HG03045 (cell line): Measurements from ENCODE around the gene CD83.
A peak's percentile ranks its signal among the peaks of the same experiment; 100 is the strongest.

Experiments used
- ATAC-seq: cut with Tn5 transposase; IDR thresholded peaks from one replicate; pipeline ENCODE4 v1.9.1; 2021; ENCODE audit warnings: mild to moderate bottlenecking, moderate library complexity; ENCODE audit not compliant: unreplicated experiment

CD83 gene

GRCh38 chr6:14123386-14124111 is 6.0 kb downstream of the CD83 start:
- no peak for ATAC-seq

DNA sequence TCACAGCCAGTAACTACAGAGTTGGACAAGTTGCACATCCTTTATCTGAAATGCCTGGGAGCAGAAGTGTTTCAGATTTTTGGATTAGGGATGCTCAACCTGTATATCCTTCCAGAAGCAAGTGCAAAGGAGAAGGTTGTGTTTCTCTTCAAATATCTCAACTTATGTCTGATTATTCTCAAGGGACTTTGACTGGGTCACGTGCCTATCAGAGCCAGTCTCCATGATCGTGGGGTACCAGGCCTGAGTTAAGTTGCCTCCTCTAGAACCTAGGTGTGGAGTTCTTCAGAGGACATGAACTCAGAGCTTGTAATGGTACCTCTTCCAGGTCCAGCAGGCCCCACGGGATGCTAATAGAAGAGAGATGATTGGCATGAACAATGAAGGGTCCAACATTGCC is 7.8 kb downstream of the CD83 start:
- ATAC-seq: no peak

DNA sequence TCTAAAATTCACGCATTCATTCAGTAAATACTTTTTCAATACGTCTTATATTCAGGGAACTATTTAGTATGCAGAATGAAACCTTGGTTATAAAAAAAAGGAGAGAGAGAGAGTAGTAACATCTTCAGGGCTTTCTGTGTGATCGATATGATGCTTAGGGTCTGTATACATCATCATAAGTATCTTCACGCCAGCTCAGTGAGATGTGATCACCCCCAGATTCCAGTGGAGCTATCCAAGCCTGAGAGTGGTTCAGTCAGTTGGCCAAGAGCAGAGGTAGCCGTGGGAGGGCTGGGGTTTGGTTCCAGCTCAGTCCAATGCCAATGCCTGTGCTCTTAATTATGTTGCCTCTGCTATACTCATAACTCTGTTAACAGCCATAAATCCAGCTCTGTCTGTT is 8.6 kb downstream of the CD83 start:
- ATAC-seq: no peak

GRCh38 chr6:14127611-14128010 is 10.0 kb downstream of the CD83 start:
- no peak for ATAC-seq

DNA sequence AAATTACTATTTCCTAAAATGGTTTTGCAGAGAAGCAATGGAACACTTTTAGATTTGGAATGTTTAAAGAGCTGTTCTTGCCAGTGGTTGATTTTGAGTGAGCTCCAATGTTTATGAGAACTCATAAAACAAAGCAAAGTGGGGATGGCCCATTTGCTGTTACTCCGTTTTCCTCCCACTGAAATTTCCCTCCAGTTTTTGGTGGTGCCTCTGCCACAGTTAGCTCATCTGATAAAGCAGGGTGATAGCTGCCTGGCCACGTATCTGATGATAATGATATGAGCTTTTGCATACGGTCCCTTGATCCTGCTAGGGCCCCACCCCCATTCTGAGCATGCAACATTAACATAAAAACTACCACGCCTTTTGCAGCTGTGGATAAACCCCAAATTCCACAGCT is 10.4 kb downstream of the CD83 start:
- no peak for ATAC-seq

- ATAC-seq: no peak
Measured at GRCh38 chr6:14128746-14129145, 11.2 kb downstream of the CD83 start.

DNA sequence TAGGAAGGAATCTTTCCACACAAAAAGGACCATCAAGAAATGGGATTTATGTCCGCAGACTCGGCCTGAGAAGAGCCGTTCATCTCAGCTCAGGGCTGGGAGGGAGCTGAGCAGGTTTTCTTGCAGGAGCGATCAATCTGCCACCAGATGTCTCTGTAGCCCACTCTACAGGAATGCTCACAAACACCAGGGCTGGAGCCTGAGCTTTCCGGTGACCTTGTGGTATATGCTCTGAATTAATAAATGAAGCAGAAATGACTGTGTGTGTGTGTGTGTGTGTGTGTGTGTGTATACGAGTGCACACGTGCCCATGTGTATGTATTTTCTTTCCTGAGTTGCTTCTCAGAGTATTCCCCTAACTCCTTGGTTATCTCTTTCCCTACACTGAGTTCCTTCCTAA is 12.0 kb downstream of the CD83 start:
- peak; percentile 55 for ATAC-seq

- no peak for ATAC-seq
Measured at GRCh38 chr6:14130435-14131075, 13.0 kb downstream of the CD83 start.

DNA sequence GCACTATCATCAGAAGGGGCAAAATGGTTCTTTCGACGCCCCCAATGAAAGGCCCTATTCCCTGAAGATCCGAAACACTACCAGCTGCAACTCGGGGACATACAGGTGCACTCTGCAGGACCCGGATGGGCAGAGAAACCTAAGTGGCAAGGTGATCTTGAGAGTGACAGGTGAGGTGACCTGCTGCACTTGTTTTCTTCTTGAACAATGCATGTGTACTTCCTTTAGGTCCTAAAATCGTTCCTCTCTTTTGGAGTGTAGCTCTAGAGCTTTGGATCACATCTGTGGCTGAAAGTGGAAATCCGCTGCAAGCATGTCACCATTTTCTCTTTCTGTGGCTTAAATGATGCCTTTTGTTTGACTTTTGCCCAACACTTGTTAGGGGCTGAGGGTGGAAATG is 14.0 kb downstream of the CD83 start:
- ATAC-seq: no peak

- ATAC-seq: no peak
Measured at GRCh38 chr6:14132244-14132920, 14.8 kb downstream of the CD83 start.

DNA sequence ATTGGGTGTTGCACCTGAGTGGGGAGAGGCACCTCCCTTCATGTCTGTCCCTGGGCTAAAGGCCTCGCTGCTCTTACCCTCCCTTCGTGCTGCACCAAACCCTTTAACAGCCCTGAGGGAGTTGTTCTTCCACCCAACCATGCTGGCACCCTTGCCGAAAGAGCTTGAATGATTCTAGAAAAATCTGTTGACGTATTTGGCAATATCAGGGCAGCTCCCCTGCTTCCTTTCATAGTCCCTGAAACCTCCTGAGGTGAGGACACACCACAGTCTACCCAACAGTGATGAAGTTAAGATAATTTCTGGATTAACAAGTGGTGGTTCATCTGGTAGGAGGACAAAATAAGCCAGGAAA is 15.3 kb downstream of the CD83 start:
- ATAC-seq: no peak

DNA sequence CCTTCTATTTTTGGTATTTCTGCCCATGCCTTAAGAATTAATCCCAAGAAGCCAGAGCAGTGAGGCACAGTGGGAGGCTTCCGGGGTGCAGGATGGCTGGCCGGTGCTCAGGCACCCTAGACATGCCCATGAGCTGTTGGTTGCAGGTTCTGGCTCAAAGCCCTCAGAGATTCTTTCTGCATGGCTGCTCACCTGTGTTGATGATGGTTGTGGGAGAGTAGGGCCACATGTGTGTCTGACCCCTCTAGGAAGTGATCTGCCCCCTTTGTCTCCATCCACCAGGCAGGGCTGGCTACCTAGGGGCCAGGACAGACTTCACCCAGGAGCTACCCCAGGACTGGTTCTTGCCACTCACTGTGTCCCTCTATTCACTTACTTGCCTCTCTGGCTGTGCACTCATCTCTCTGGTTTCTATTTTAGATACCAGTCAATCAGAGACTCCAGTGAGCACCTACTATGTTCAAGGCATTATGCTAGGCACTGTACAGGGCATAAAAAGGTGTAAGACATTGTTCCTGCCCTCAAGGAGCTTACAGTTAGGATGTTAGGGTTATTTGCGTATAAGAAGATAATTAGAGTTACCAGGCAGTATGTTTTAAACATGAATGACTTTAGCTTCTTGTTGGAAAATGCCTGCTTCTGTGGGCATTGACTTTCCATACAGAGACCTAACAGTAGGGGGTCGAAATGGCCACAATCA is 16.8 kb downstream of the CD83 start:
- ATAC-seq: no peak

GRCh38 chr6:14135893-14136539 is 18.4 kb downstream of the CD83 start:
- no peak for ATAC-seq

DNA sequence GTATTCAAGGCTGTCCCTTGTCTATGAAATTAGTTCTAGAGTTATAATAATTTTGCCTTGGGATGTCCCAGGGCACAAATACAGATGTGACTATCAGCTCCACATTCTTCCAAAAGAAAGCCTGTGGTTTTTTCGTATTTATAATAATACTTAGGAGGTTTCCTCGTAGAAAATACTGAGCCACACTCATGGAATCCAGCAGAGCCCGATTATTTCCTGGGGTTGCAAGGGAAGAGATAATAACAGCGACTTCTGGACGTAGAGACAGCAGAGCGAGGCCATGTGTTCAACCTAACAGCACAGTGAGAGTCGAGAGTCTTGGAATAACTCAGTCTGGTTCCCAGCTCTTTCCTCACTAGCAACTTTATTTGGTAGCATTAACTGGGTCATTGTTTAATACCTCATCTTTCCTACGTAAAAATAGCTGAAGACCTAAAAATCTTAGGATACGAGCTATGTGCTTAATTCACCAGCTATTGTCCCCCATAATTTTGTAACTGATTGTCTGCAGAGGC is 21.2 kb downstream of the CD83 start:
- ATAC-seq: no peak

DNA sequence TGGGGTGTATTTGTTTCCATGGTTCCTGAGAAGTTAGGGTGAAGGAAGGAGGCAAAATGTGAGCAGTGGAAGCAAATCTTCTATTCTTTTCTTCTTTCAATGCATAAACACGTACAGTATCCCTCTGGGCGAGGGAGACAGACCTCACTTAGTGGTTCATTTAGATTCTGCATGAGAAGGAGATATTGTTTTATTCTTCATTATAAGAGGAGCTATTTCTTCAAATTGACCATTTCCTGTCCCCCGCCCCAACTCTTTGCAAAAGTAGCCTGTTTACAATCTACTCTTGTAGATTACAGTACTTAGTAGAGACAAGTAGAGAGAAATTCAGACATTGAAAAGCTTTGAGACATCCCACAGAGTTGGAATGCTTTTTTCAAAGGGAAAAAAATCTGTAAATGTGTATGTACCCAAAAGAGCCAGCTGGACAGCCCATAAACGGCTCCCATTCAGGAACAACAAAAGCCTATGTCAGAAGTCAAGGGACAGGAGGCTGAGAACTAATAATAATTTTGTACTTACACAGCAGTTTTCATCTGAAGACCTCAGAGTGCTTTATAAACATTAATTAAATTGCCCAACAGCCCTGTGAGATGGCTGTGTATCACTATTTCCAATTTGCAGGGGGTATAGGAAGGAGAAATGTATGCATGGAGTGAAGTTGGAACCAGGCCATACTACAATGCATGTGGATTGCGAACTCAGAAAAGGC is 23.9 kb downstream of the CD83 start:
- ATAC-seq: no peak

GRCh38 chr6:14142063-14142450 is 24.5 kb downstream of the CD83 start:
- no peak for ATAC-seq

GRCh38 chr6:14142511-14143223 is 25.1 kb downstream of the CD83 start:
- no peak for ATAC-seq

DNA sequence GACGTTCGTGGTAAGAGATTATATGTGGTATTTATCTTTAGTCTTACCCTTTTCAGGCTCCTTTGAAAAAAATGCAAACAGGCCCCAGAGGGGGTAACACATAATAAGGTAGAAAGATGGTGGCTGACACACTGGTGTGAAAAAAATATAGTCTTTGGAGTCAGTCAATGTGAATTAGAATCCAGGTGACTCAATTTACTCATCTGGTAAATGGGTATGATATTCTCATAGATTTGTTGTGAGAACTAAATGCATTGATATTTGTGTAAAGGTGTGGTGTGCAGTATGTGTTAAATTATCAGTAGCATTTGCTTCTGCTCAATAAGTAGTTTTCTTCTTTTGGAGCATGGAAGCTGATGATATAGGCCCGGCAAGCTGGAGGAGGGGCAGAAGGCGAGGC is 25.7 kb downstream of the CD83 start:
- ATAC-seq: no peak

GRCh38 chr6:14144678-14145113 is 27.1 kb downstream of the CD83 start:
- ATAC-seq: peak; percentile 62
